GM23338 (cell line): ENCODE data around the gene RABL6.

ENCODE experiments used
- CTCF ChIP-seq, 2 experiments: fragments of 200-600 bp in 1 of 2; sonication (generic) in 1 of 2; conservative IDR thresholded peaks; 2 replicates each; pipeline versions ENCODE4 v1.5.1 to v1.6.1; 2016 to 2017; ENCODE audit warnings: antibody characterized with exemption in 2 of 2, low read depth in 2 of 2, mild to moderate bottlenecking in 2 of 2, moderate library complexity in 1 of 2
- EZH2 ChIP-seq: fragments of 200-600 bp; sonication (generic); IDR thresholded peaks from one replicate; pipeline ENCODE4 v1.8.0; 2017; ENCODE audit warnings: antibody characterized with exemption, mild to moderate bottlenecking, low read depth; ENCODE audit not compliant: unreplicated experiment
- EZH2phosphoT487 ChIP-seq: fragments of 200-600 bp; sonication (generic); IDR thresholded peaks from one replicate; pipeline ENCODE4 v1.8.1; 2018; ENCODE audit warnings: antibody characterized with exemption; ENCODE audit not compliant: unreplicated experiment
- JUNB ChIP-seq: IDR thresholded peaks from one replicate; pipeline ENCODE4 v1.6.1; 2016; ENCODE audit warnings: antibody characterized with exemption; ENCODE audit not compliant: unreplicated experiment
- POLR2AphosphoS5 ChIP-seq: IDR thresholded peaks from 2 replicates; pipeline ENCODE4 v1.6.1; 2016; ENCODE audit warnings: antibody characterized with exemption, low read depth
- REST ChIP-seq: IDR thresholded peaks from one replicate; pipeline ENCODE4 v1.6.1; 2018; ENCODE audit warnings: antibody characterized with exemption; ENCODE audit not compliant: unreplicated experiment
- ZNF114 ChIP-seq: fragments of 250-450 bp; sonication (Bioruptor Pico); IDR thresholded peaks from 2 replicates; pipeline ENCODE4 v1.5.0; 2020; ENCODE audit warnings: mild to moderate bottlenecking, moderate library complexity
- TF ChIP-seq, protein P1 (sequence below): IDR thresholded peaks from 2 replicates; pipeline ENCODE4 v1.6.1; 2016; ENCODE audit warnings: antibody characterized with exemption

GRCh38 chr9:136838314-136839228, 30.8 kb downstream of the RABL6 start:
- no peak for TF ChIP-seq ZNF114
- no peak for TF ChIP-seq CTCF (conservative IDR thresholded peaks at IDR 0.05; ENCODE audit: low read depth in 2 of 2)
- no peak for TF ChIP-seq REST
- TF ChIP-seq, protein P1, sequence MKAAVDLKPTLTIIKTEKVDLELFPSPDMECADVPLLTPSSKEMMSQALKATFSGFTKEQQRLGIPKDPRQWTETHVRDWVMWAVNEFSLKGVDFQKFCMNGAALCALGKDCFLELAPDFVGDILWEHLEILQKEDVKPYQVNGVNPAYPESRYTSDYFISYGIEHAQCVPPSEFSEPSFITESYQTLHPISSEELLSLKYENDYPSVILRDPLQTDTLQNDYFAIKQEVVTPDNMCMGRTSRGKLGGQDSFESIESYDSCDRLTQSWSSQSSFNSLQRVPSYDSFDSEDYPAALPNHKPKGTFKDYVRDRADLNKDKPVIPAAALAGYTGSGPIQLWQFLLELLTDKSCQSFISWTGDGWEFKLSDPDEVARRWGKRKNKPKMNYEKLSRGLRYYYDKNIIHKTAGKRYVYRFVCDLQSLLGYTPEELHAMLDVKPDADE = no peak
- TF ChIP-seq EZH2 = no peak
- TF ChIP-seq POLR2AphosphoS5 = no peak
- no peak for TF ChIP-seq EZH2phosphoT487
- TF ChIP-seq JUNB = no peak
